Measurements from ENCODE around the gene STK4. TPM values are rescaled to one million over a fixed set of nuclear protein-coding genes. Genes with fewer than 3 reads are reported as not detected.

The STK4 gene
- total RNA-seq, 1 donor, result 372 TPM

GRCh38 chr20:45042978-45043377 lies 76.7 kb downstream of the STK4 start:
- Histone ChIP-seq H3K4me3 (ENCODE audit: low read length) (no peak overlapping the region), H3K27me3 (ENCODE audit: insufficient read depth, low read length) (no peaks in the 10 kb centered on the region), H3K4me1 (ENCODE audit: insufficient read depth, low read length) (peaks cover 31% of the 10 kb centered on the region), H3K9me3 (ENCODE audit: low read depth, low read length) (no peaks in the 10 kb centered on the region)

- Histone ChIP-seq H3K4me3 (ENCODE audit: low read length) (no peak overlapping the region), H3K4me1 (ENCODE audit: insufficient read depth, low read length) (peaks cover 29% of the 10 kb centered on the region), H3K27me3 (ENCODE audit: insufficient read depth, low read length) (no peaks in the 10 kb centered on the region), H3K9me3 (ENCODE audit: low read depth, low read length) (no peaks in the 10 kb centered on the region)
Measured at GRCh38 chr20:45044084-45044573, 77.8 kb downstream of the STK4 start.

GRCh38 chr20:45044601-45045000 lies 78.3 kb downstream of the STK4 start:
- H3K4me3 ChIP-seq (ENCODE audit: low read length), result no peak overlapping the region
- H3K9me3 ChIP-seq (ENCODE audit: low read depth, low read length), result no peaks in the 10 kb centered on the region
- H3K27me3 ChIP-seq (ENCODE audit: insufficient read depth, low read length), result no peaks in the 10 kb centered on the region
- peaks cover 28% of the 10 kb centered on the region for H3K4me1 ChIP-seq (ENCODE audit: insufficient read depth, low read length)

- H3K4me3 ChIP-seq (ENCODE audit: low read length), result no peak overlapping the region
- H3K9me3 ChIP-seq (ENCODE audit: low read depth, low read length), result no peaks in the 10 kb centered on the region
- no peaks in the 10 kb centered on the region for H3K27me3 ChIP-seq (ENCODE audit: insufficient read depth, low read length)
- H3K4me1 ChIP-seq (ENCODE audit: insufficient read depth, low read length), result peaks cover 36% of the 10 kb centered on the region
Measured at GRCh38 chr20:45047581-45048119, 81.3 kb downstream of the STK4 start.

- Histone ChIP-seq H3K4me1 (ENCODE audit: insufficient read depth, low read length) (peaks cover 49% of the 10 kb centered on the region), H3K9me3 (ENCODE audit: low read depth, low read length) (no peaks in the 10 kb centered on the region)
Measured at GRCh38 chr20:45049438-45049837, 83.1 kb downstream of the STK4 start.

GRCh38 chr20:45049904-45050471 lies 83.7 kb downstream of the STK4 start:
- Histone ChIP-seq H3K9me3 (ENCODE audit: low read depth, low read length) (no peaks in the 10 kb centered on the region), H3K4me1 (ENCODE audit: insufficient read depth, low read length) (peaks cover 48% of the 10 kb centered on the region), H3K4me3 (ENCODE audit: low read length) (no peak overlapping the region), H3K27me3 (ENCODE audit: insufficient read depth, low read length) (no peaks in the 10 kb centered on the region)

More at GRCh38 chr20:45049438-45049837, 83.1 kb downstream of the STK4 start:
- Histone ChIP-seq H3K27me3 (ENCODE audit: insufficient read depth, low read length) (no peaks in the 10 kb centered on the region), H3K4me3 (ENCODE audit: low read length) (no peak overlapping the region)

GRCh38 chr20:45051204-45052060 lies 85.1 kb downstream of the STK4 start:
- Histone ChIP-seq H3K27me3 (ENCODE audit: insufficient read depth, low read length) (no peaks in the 10 kb centered on the region), H3K9me3 (ENCODE audit: low read depth, low read length) (no peaks in the 10 kb centered on the region), H3K4me1 (ENCODE audit: insufficient read depth, low read length) (peaks cover 45% of the 10 kb centered on the region), H3K4me3 (ENCODE audit: low read length) (no peak overlapping the region)

- Histone ChIP-seq H3K4me3 (ENCODE audit: low read length) (no peak overlapping the region), H3K27me3 (ENCODE audit: insufficient read depth, low read length) (no peaks in the 10 kb centered on the region), H3K4me1 (ENCODE audit: insufficient read depth, low read length) (peaks cover 48% of the 10 kb centered on the region), H3K9me3 (ENCODE audit: low read depth, low read length) (no peaks in the 10 kb centered on the region)
Measured at GRCh38 chr20:45052698-45053429, 86.6 kb downstream of the STK4 start.

- no peaks in the 10 kb centered on the region for H3K9me3 ChIP-seq (ENCODE audit: low read depth, low read length)
- peaks cover 48% of the 10 kb centered on the region for H3K4me1 ChIP-seq (ENCODE audit: insufficient read depth, low read length)
- H3K4me3 ChIP-seq (ENCODE audit: low read length), result no peak overlapping the region
- no peaks in the 10 kb centered on the region for H3K27me3 ChIP-seq (ENCODE audit: insufficient read depth, low read length)
Measured at GRCh38 chr20:45053430-45054351, 87.4 kb downstream of the STK4 start.

- Histone ChIP-seq H3K4me1 (ENCODE audit: insufficient read depth, low read length) (peaks cover 39% of the 10 kb centered on the region), H3K4me3 (ENCODE audit: low read length) (no peak overlapping the region)
Measured at GRCh38 chr20:45055056-45055455, 88.7 kb downstream of the STK4 start.

GRCh38 chr20:45056473-45057173 lies 90.3 kb downstream of the STK4 start:
- Histone ChIP-seq H3K4me3 (ENCODE audit: low read length) (no peak overlapping the region), H3K4me1 (ENCODE audit: insufficient read depth, low read length) (peaks cover 29% of the 10 kb centered on the region), H3K27me3 (ENCODE audit: insufficient read depth, low read length) (no peaks in the 10 kb centered on the region), H3K9me3 (ENCODE audit: low read depth, low read length) (no peaks in the 10 kb centered on the region)

More at GRCh38 chr20:45055056-45055455, 88.7 kb downstream of the STK4 start:
- H3K27me3 ChIP-seq (ENCODE audit: insufficient read depth, low read length), result no peaks in the 10 kb centered on the region
- no peaks in the 10 kb centered on the region for H3K9me3 ChIP-seq (ENCODE audit: low read depth, low read length)

GRCh38 chr20:45058168-45058850 lies 92.0 kb downstream of the STK4 start:
- H3K4me3 ChIP-seq (ENCODE audit: low read length), result no peak overlapping the region
- no peaks in the 10 kb centered on the region for H3K27me3 ChIP-seq (ENCODE audit: insufficient read depth, low read length)
- no peaks in the 10 kb centered on the region for H3K9me3 ChIP-seq (ENCODE audit: low read depth, low read length)
- H3K4me1 ChIP-seq (ENCODE audit: insufficient read depth, low read length), result peaks cover 15% of the 10 kb centered on the region

GRCh38 chr20:45059022-45059728 lies 92.9 kb downstream of the STK4 start:
- H3K9me3 ChIP-seq (ENCODE audit: low read depth, low read length), result no peaks in the 10 kb centered on the region
- no peaks in the 10 kb centered on the region for H3K27me3 ChIP-seq (ENCODE audit: insufficient read depth, low read length)
- no peak overlapping the region for H3K4me3 ChIP-seq (ENCODE audit: low read length)
- peaks cover 6% of the 10 kb centered on the region for H3K4me1 ChIP-seq (ENCODE audit: insufficient read depth, low read length)

Data from mononuclear cell (primary cell).